VCaP (cell line): ENCODE measurements around the gene ITGB1.
A peak's percentile ranks its signal among the peaks of the same experiment; 100 is the strongest.

Experiments
- H3K27ac ChIP-seq: fragments of 450-650 bp; 2 replicates; pipeline ENCODE4 v1.5.1; 2017
- CTCF ChIP-seq: fragments of 450-650 bp; conservative IDR thresholded peaks from 2 replicates; pipeline ENCODE4 v1.5.1; 2017; ENCODE audit warnings: mild to moderate bottlenecking, moderate library complexity

ITGB1 gene

GRCh38 chr10:32893916-32894664, 63.9 kb downstream of the ITGB1 start:
- H3K27ac ChIP-seq = no peak overlapping the region
- TF ChIP-seq CTCF = no peak

- no peak for TF ChIP-seq CTCF
- no peak overlapping the region for H3K27ac ChIP-seq
Measured at GRCh38 chr10:32893434-32893833, 64.6 kb downstream of the ITGB1 start.

GRCh38 chr10:32891261-32891660, 66.8 kb downstream of the ITGB1 start:
- TF ChIP-seq CTCF = no peak
- H3K27ac ChIP-seq = peak overlapping the region; percentile 73; the same call in 1 of the 2 replicates

- TF ChIP-seq CTCF = no peak
- peak overlapping the region; percentile 73 for H3K27ac ChIP-seq
Measured at GRCh38 chr10:32890444-32890843, 67.6 kb downstream of the ITGB1 start.

- TF ChIP-seq CTCF = no peak
- H3K27ac ChIP-seq = peak overlapping the region; percentile 73
Measured at GRCh38 chr10:32889631-32890212, 68.3 kb downstream of the ITGB1 start.

- no peak overlapping the region for H3K27ac ChIP-seq
- no peak for TF ChIP-seq CTCF
Measured at GRCh38 chr10:32888161-32888927, 69.7 kb downstream of the ITGB1 start.

GRCh38 chr10:32887481-32887880, 70.5 kb downstream of the ITGB1 start:
- TF ChIP-seq CTCF = no peak

More at GRCh38 chr10:32887481-32887880, 70.5 kb downstream of the ITGB1 start:
- no peak overlapping the region for H3K27ac ChIP-seq
